C4-2B (cell line): ENCODE results near the gene VAPA.

Source experiments
- ZFX ChIP-seq: fragments of 450-650 bp; IDR thresholded peaks from 2 replicates; pipeline ENCODE4 v1.6.1; 2017
- TF ChIP-seq, protein P1 (sequence below): fragments of 450-650 bp; conservative IDR thresholded peaks from 2 replicates; pipeline ENCODE4 v1.5.1; 2017; ENCODE audit warnings: mild to moderate bottlenecking

DNA sequence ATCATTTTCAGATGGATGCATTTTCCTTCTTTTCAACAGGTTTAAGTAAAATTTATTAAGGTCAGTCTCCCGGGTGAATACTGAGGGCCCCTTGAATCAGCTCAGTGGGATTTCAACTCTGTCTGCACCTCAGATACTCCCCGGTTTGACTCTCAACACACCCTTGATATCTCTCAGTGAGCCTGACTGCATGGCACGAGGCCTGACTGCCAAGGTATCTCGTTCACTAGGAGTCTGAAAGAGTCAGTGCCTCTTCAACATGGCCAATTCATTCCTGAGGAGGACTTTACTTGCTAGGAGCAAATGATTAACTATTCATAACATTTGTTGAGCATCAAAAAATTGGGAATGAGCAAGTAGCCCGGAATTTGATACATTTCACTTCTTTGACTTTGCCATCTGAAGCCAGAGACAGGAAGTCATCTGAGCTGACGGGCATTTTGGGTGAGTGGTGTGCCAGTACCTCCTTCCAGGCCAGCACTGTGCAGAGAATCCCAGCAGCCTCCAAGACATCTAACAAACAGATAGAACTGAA, 81.0 kb downstream of the VAPA start:
- TF ChIP-seq, protein P1, sequence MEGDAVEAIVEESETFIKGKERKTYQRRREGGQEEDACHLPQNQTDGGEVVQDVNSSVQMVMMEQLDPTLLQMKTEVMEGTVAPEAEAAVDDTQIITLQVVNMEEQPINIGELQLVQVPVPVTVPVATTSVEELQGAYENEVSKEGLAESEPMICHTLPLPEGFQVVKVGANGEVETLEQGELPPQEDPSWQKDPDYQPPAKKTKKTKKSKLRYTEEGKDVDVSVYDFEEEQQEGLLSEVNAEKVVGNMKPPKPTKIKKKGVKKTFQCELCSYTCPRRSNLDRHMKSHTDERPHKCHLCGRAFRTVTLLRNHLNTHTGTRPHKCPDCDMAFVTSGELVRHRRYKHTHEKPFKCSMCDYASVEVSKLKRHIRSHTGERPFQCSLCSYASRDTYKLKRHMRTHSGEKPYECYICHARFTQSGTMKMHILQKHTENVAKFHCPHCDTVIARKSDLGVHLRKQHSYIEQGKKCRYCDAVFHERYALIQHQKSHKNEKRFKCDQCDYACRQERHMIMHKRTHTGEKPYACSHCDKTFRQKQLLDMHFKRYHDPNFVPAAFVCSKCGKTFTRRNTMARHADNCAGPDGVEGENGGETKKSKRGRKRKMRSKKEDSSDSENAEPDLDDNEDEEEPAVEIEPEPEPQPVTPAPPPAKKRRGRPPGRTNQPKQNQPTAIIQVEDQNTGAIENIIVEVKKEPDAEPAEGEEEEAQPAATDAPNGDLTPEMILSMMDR, result no peak
- TF ChIP-seq ZFX, result no peak
